ENCODE data around the gene KLF13.

- TF ChIP-seq CTCF (optimal IDR thresholded peaks at IDR 0.05 in 1 of 3, IDR thresholded peaks at IDR 0.05 in 1 of 3, conservative IDR thresholded peaks at IDR 0.05 in 1 of 3; ENCODE audit: extremely low read depth in 1 of 3, insufficient read depth in 2 of 3, low read length in 3 of 3) (no peak), EZH2 (IDR thresholded peaks at IDR 0.05; ENCODE audit: low read length) (no peak)
These were observed 30.5 kb downstream of the KLF13 start for GRCh38 chr15:31357148-31357547.
